RWPE1 (cell line): ENCODE data around the gene SAG.

ENCODE experiments used
- CTCF ChIA-PET: fragments of 350-600 bp; sonication (Branson Sonifier 250); formaldehyde crosslinking; extraction: SDS; loops from one replicate; lab custom pipeline; 2021; lab: Yijun Ruan, JAX
- POLR2A ChIA-PET: fragments of 400-600 bp; formaldehyde crosslinking; extraction: SDS; loops from one replicate; lab custom pipeline; 2020; ENCODE audit warnings: antibody characterized with exemption; ENCODE audit not compliant: low non-redundant PET; lab: Yijun Ruan, JAX
- DNase-seq: peaks from one replicate; pipeline ENCODE4 v3.0.0; 2012; ENCODE audit warnings: low spot score
- H3K27ac ChIP-seq: fragments of 450-650 bp; 2 replicates; pipeline ENCODE4 v1.5.1; 2017
- CTCF ChIP-seq: fragments of 450-650 bp; conservative IDR thresholded peaks from 2 replicates; pipeline ENCODE4 v1.5.1; 2017; ENCODE audit warnings: low read depth, mild to moderate bottlenecking

Gene SAG

GRCh38 chr2:233355916-233356315 lies 48.3 kb downstream of the SAG start:
- POLR2A ChIA-PET, result interaction anchor here (1.5 kb wide), 1 partner anchor 10 kb away, joined by 8 read pairs; no protein-coding TSS in a partner anchor
- no peak for TF ChIP-seq CTCF
- CTCF ChIA-PET, result interaction anchor here (1.4 kb wide), 1 partner anchor 11 kb away, joined by 3 read pairs; no protein-coding TSS in a partner anchor
- H3K27ac ChIP-seq, result no peak overlapping the region
- DNase-seq, result no peak

- DNase-seq, result no peak
- TF ChIP-seq CTCF, result no peak
- ChIA-PET CTCF (interaction anchor here (0.6 to 1.4 kb wide), 2 partner anchors 10 to 376 kb away, joined by 3 to 4 read pairs; no protein-coding TSS in a partner anchor), POLR2A (interaction anchor here (1.5 kb wide), 1 partner anchor 9 kb away, joined by 8 read pairs; no protein-coding TSS in a partner anchor)
- no peak overlapping the region for H3K27ac ChIP-seq
Observed at GRCh38 chr2:233356546-233357308, 49.1 kb downstream of the SAG start.

- TF ChIP-seq CTCF, result no peak
- DNase-seq, result no peak
- H3K27ac ChIP-seq, result no peak overlapping the region
- ChIA-PET CTCF (no interaction called here), POLR2A (no interaction called here)
Observed at GRCh38 chr2:233358335-233358734, 50.7 kb downstream of the SAG start.

- TF ChIP-seq CTCF, result no peak
- DNase-seq, result no peak
- H3K27ac ChIP-seq, result no peak overlapping the region
- CTCF ChIA-PET, result no interaction called here
- POLR2A ChIA-PET, result no interaction called here
Observed at GRCh38 chr2:233358947-233359346, 51.3 kb downstream of the SAG start.

GRCh38 chr2:233359823-233360222 lies 52.2 kb downstream of the SAG start:
- CTCF ChIA-PET, result interaction anchor here (0.5 kb wide), 1 partner anchor 325 kb away, joined by 3 read pairs; no protein-coding TSS in a partner anchor
- DNase-seq, result no peak

GRCh38 chr2:233360771-233361176 lies 53.2 kb downstream of the SAG start:
- CTCF ChIA-PET, result interaction anchor here (0.7 kb wide), 1 partner anchor 87 kb away, joined by 3 read pairs; no protein-coding TSS in a partner anchor
- no peak overlapping the region for H3K27ac ChIP-seq
- TF ChIP-seq CTCF, result no peak
- POLR2A ChIA-PET, result no interaction called here
- no peak for DNase-seq

More at GRCh38 chr2:233359823-233360222, 52.2 kb downstream of the SAG start:
- TF ChIP-seq CTCF, result no peak
- H3K27ac ChIP-seq, result no peak overlapping the region
- POLR2A ChIA-PET, result no interaction called here
